Calu3 (cell line): ENCODE results near the gene DEK. TPM values are rescaled to one million over a fixed set of nuclear protein-coding genes. Genes with fewer than 3 reads are reported as not detected.
"Not testable (repeated sequence)": the region's sequence is repeated elsewhere in the genome, so short reads cannot be mapped to it uniquely, and the experiment has no call there.

ENCODE experiments used
- BruUV-seq: library from RNA; stranded (reverse); fragments of 400-500 nt; replicated peaks from 2 replicates; lab custom pipeline; 2021; lab: Mats Ljungman, UMichigan
- CTCF ChIA-PET: fragments of 300-600 bp; sonication (Branson Sonifier 250); formaldehyde crosslinking; loops from one replicate; lab custom pipeline; 2022; ENCODE audit warnings: antibody characterized with exemption; lab: Charles Lee
- DNase-seq: peaks from one replicate; pipeline ENCODE4 v3.0.0; 2022
- H3K27ac Mint-ChIP-seq: one replicate; pipeline ENCODE4 v1.8.0; 2022; ENCODE audit warnings: mixed read lengths; ENCODE audit not compliant: unreplicated experiment
- H3K27me3 Mint-ChIP-seq: one replicate; pipeline ENCODE4 v1.8.0; 2022; ENCODE audit warnings: mixed read lengths; ENCODE audit not compliant: unreplicated experiment
- H3K36me3 Mint-ChIP-seq: one replicate; pipeline ENCODE4 v1.8.0; 2022; ENCODE audit warnings: mild to moderate bottlenecking, moderate library complexity, mixed read lengths; ENCODE audit not compliant: insufficient read depth, unreplicated experiment
- H3K4me1 Mint-ChIP-seq: one replicate; pipeline ENCODE4 v1.8.0; 2022; ENCODE audit warnings: mild to moderate bottlenecking, low read depth, mixed read lengths; ENCODE audit not compliant: unreplicated experiment
- H3K4me3 Mint-ChIP-seq: one replicate; pipeline ENCODE4 v1.8.0; 2022; ENCODE audit warnings: mild to moderate bottlenecking, low read depth, moderate library complexity, mixed read lengths; ENCODE audit not compliant: unreplicated experiment
- H3K9me3 Mint-ChIP-seq: one replicate; pipeline ENCODE4 v1.8.0; 2022; ENCODE audit warnings: low read depth, mixed read lengths; ENCODE audit not compliant: unreplicated experiment
- intact Hi-C: fragments of 100-400 bp; cut with micrococcal nuclease; formaldehyde crosslinking; loops from one replicate; pipeline ENCODE4 v1.10.0; 2022; ENCODE audit not compliant: unreplicated experiment
- total RNA-seq: library from RNA; stranded (reverse); gene quantifications from 2 replicates; pipeline ENCODE4 v1.2.3, GENCODE V29; 2022
- TF ChIP-seq, protein P1 (sequence below): fragments of 200-600 bp; IDR thresholded peaks from one replicate; pipeline ENCODE4 v1.8.0; 2022; ENCODE audit warnings: antibody characterized with exemption; ENCODE audit not compliant: unreplicated experiment

Gene DEK
- total RNA-seq, 1 experiment from 2014 or later: 108 TPM

DNA sequence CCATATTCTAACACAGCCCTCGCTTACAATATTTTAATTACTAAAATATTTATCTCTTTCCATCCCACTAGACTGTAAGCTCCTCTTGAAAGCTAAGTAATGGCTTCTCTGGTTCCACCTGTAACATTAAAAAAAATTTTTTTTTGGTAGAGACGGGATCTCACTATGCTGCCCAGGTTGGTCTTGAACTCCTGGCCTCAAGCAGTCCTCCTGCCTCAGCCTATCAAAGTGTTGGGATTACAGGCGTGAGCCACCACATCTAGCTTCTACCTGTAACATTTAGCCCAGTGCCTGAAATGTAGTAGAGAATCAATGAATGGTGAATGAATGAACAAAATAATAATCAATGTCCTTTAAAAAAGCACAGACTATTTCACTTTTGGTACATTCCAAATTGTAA is 28.8 kb downstream of the DEK start:
- no peaks in the 10 kb centered on the region for H3K4me1 Mint-ChIP-seq
- CTCF ChIA-PET: interaction anchor here (0.5 kb wide), 1 partner anchor 439 kb away, joined by 3 read pairs; no protein-coding TSS in a partner anchor
- H3K27me3 Mint-ChIP-seq: no peaks in the 10 kb centered on the region
- intact Hi-C loops: no loop called here
- H3K4me3 Mint-ChIP-seq: no peak overlapping the region
- peaks cover 23% of the 10 kb centered on the region for H3K36me3 Mint-ChIP-seq
- TF ChIP-seq, protein P1, sequence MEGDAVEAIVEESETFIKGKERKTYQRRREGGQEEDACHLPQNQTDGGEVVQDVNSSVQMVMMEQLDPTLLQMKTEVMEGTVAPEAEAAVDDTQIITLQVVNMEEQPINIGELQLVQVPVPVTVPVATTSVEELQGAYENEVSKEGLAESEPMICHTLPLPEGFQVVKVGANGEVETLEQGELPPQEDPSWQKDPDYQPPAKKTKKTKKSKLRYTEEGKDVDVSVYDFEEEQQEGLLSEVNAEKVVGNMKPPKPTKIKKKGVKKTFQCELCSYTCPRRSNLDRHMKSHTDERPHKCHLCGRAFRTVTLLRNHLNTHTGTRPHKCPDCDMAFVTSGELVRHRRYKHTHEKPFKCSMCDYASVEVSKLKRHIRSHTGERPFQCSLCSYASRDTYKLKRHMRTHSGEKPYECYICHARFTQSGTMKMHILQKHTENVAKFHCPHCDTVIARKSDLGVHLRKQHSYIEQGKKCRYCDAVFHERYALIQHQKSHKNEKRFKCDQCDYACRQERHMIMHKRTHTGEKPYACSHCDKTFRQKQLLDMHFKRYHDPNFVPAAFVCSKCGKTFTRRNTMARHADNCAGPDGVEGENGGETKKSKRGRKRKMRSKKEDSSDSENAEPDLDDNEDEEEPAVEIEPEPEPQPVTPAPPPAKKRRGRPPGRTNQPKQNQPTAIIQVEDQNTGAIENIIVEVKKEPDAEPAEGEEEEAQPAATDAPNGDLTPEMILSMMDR: no peak
- H3K27ac Mint-ChIP-seq: no peak overlapping the region
- peaks cover 10% of the 10 kb centered on the region for H3K9me3 Mint-ChIP-seq
- no TSS peak for BruUV-seq
- DNase-seq: no peak

DNA sequence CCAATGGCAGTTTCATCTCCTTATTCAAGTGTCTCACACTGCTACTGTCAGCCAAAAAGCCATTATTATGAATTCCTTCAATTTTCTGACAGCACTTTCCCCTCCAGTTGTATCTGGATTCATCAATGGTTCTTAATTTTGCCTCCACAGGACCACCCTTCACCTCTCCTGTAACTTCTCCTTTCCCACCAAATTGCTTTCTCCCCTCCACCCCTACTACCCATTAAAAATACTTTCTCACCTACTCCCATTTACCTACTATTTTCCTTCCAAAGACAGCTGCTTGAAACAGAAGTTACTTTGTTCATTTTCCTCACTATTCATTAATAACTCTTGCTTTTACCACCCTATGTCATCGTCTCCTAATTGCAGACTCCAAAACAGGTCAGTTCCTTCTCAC is 29.8 kb downstream of the DEK start:
- Mint-ChIP-seq H3K9me3 (peaks cover 10% of the 10 kb centered on the region), H3K27me3 (no peaks in the 10 kb centered on the region), H3K27ac (no peak overlapping the region), H3K4me1 (no peaks in the 10 kb centered on the region), H3K36me3 (peaks cover 26% of the 10 kb centered on the region), H3K4me3 (no peak overlapping the region)
- intact Hi-C loops: no loop called here
- BruUV-seq: no TSS peak
- DNase-seq: no peak
- CTCF ChIA-PET: no interaction called here
- TF ChIP-seq, protein P1: no peak

DNA sequence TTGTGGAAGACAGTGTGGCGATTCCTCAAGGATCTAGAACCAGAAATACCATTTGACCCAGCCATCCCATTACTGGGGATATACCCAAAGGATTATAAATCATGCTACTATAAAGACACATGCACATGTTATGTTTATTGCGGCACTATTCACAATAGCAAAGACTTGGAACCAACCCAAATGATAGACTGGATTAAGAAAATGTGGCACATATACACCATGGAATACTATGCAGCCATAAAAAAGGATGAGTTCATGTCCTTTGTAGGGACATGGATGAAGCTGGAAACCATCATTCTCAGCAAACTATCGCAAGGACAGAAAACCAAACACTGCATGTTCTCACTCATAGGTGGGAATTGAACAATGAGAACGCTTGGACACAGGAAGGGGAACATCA is 30.6 kb downstream of the DEK start:
- H3K9me3 Mint-ChIP-seq, DNase-seq, H3K27ac Mint-ChIP-seq, BruUV-seq, H3K4me1 Mint-ChIP-seq, H3K27me3 Mint-ChIP-seq, intact Hi-C loops, CTCF ChIA-PET, H3K4me3 Mint-ChIP-seq: not testable (repeated sequence)
- peaks cover 34% of the 10 kb centered on the region for H3K36me3 Mint-ChIP-seq

DNA sequence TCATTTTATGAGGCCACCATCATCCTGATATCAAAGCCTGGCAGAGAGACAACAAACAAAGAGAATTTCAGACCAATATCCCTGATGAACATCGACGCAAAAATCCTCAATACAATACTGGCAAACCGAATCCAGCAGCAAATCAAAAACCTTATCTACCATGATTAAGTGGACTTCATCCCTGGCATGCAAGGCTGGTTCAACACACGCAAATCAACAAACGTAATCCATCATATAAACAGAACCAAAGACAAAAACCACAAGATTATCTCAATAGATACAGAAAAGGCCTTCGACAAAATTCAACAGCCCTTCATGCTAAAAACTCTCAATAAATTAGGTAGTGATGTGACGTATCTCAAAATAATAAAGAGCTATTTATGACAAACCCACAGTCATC is 32.5 kb downstream of the DEK start:
- BruUV-seq, H3K4me3 Mint-ChIP-seq, H3K9me3 Mint-ChIP-seq, H3K4me1 Mint-ChIP-seq, intact Hi-C loops, CTCF ChIA-PET, DNase-seq, H3K27ac Mint-ChIP-seq, H3K27me3 Mint-ChIP-seq: not testable (repeated sequence)
- H3K36me3 Mint-ChIP-seq: peaks cover 40% of the 10 kb centered on the region

DNA sequence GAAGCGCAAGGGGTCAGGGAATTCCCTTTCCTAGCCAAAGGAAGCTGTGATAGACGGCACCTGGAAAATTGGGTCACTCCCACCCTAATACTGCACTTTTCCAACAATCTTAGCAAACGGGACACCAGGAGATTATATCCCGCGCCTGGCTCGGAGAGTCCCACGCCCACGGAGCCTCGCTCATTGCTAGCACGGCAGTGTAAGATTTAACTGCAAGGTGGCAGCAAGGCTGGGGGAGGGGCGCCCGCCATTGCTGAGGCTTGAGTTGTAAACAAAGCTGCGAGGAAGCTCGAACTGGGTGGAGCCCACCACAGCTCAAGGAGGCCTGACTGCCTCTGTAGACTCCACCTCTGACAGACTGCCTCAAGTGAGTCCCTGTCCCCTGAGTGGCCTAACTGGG is 35.7 kb downstream of the DEK start:
- peaks cover 26% of the 10 kb centered on the region for H3K36me3 Mint-ChIP-seq
- CTCF ChIA-PET, H3K27ac Mint-ChIP-seq, intact Hi-C loops, DNase-seq, H3K9me3 Mint-ChIP-seq, BruUV-seq, H3K27me3 Mint-ChIP-seq, H3K4me3 Mint-ChIP-seq, H3K4me1 Mint-ChIP-seq: not testable (repeated sequence)

DNA sequence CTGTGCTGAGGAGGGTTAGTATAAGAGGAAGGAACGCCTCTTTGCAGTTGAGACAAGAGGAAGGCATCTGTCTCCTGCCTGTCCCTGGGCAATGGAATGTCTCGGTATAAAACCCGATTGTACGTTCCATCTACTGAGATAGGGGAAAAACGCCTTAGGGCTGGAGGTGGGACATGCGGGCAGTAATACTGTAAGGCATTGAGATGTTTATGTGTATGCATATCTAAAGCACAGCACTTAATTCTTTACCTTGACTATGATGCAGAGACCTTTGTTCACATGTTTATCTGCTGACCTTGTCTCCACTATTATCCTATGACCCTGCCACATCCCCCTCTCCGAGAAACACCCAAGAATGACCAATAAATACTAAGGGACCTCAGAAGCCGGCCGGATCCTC is 37.2 kb downstream of the DEK start:
- H3K27me3 Mint-ChIP-seq, H3K4me3 Mint-ChIP-seq, H3K9me3 Mint-ChIP-seq, DNase-seq, BruUV-seq, H3K27ac Mint-ChIP-seq, intact Hi-C loops, CTCF ChIA-PET, H3K4me1 Mint-ChIP-seq: not testable (repeated sequence)
- peaks cover 24% of the 10 kb centered on the region for H3K36me3 Mint-ChIP-seq

DNA sequence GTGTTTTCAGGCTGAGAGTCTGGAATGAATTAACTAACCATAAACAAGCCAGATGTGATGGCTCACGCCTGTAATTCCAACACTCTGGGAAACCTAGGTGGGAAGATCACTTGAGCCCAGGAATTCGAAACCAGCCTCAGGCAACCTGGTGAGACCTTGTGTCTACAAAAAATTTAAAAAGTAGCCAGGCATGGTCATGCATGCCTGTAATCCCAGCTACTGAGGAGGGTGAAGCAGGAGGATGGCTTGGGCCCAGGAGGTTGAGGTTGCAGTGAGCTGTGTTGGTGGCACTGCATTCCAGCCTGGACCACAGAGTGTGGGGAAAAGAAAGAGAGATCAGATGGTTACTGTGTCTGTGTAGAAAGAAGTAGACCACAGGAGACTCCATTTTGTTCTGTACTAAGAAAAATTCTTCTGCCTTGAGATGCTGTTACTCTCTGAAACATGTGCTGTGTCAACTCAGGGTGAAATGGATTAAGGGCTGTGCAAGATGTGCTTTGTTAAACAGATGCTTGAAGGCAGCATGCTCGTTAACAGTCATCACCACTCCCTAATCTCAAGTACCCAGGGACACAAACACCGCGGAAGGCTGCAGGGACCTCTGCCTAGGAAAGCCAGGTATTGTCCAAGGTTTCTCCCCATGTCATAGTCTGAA is 37.8 kb downstream of the DEK start:
- H3K27ac Mint-ChIP-seq, H3K4me3 Mint-ChIP-seq, CTCF ChIA-PET, H3K9me3 Mint-ChIP-seq, BruUV-seq, DNase-seq, intact Hi-C loops, H3K27me3 Mint-ChIP-seq, H3K4me1 Mint-ChIP-seq: not testable (repeated sequence)
- H3K36me3 Mint-ChIP-seq: peaks cover 23% of the 10 kb centered on the region
